Activated T-helper 1 cell treated with anti-CD3 and anti-CD28 coated beads, Interleukin-2, amount 50 U/mL, for 16 hours (primary cell): Measurements from ENCODE around the gene DNAJB14.
A peak's percentile ranks its signal among the peaks of the same experiment; 100 is the strongest.
"Not testable (repeated sequence)": the region's sequence is repeated elsewhere in the genome, so short reads cannot be mapped to it uniquely, and the experiment has no call there.

Experiments
- DNase-seq, 2 donors: peaks; one replicate each; pipeline ENCODE4 v3.0.0-alpha.2; 2020; ENCODE audit warnings: low read depth in 1 of 2, low spot score in 1 of 2

The DNAJB14 gene

GRCh38 chr4:99946356-99947189 lies at the start of gene DNAJB14:
Gene DNAJB14 (minus strand): TSS chr4:99946618. CDS start chr4:99946571, 47 bp downstream.
- peak; percentile 59 to 76 for DNase-seq

GRCh38 chr4:99991741-99992140 lies 45.3 kb upstream of the DNAJB14 start:
- no peak for DNase-seq

- no peak for DNase-seq
These were observed 41.3 kb upstream of the DNAJB14 start for GRCh38 chr4:99987681-99988080.

- no peak for DNase-seq
These were observed 40.4 kb upstream of the DNAJB14 start for GRCh38 chr4:99986792-99987191.

GRCh38 chr4:99983289-99983943 lies 37.0 kb upstream of the DNAJB14 start:
- no peak for DNase-seq

- no peak for DNase-seq
These were observed 33.5 kb upstream of the DNAJB14 start for GRCh38 chr4:99979872-99980271.

- no peak for DNase-seq
These were observed 25.2 kb upstream of the DNAJB14 start for GRCh38 chr4:99971453-99972111.

- DNase-seq = no peak
These were observed 21.9 kb upstream of the DNAJB14 start for GRCh38 chr4:99968330-99968729.

GRCh38 chr4:99966692-99967091 lies 20.3 kb upstream of the DNAJB14 start:
- DNase-seq = no peak

- DNase-seq = no peak
These were observed 19.4 kb upstream of the DNAJB14 start for GRCh38 chr4:99965674-99966350.

GRCh38 chr4:99965173-99965572 lies 18.8 kb upstream of the DNAJB14 start:
- no peak for DNase-seq

GRCh38 chr4:99961711-99962110 lies 15.3 kb upstream of the DNAJB14 start:
- no peak for DNase-seq

GRCh38 chr4:99960648-99961047 lies 14.2 kb upstream of the DNAJB14 start:
- no peak for DNase-seq

- DNase-seq = not testable (repeated sequence)
These were observed 11.8 kb upstream of the DNAJB14 start for GRCh38 chr4:99958207-99958606.

GRCh38 chr4:99950913-99951254 lies 4.5 kb upstream of the DNAJB14 start:
- DNase-seq = no peak

GRCh38 chr4:99949999-99950912 lies 3.8 kb upstream of the DNAJB14 start, which contains the start of gene H2AZ1:
Gene H2AZ1 (minus strand): TSS chr4:99950275. CDS start chr4:99950170, 105 bp downstream.
- peak; percentile 95 to 96 for DNase-seq

GRCh38 chr4:99949034-99949998 lies 2.9 kb upstream of the DNAJB14 start:
- DNase-seq = peak; percentile 62 to 75

- DNase-seq = no peak
These were observed 1.2 kb upstream of the DNAJB14 start for GRCh38 chr4:99947608-99948007.

GRCh38 chr4:99947190-99947578 lies 766 bp upstream of the DNAJB14 start:
- DNase-seq = no peak
